DOHH2 (cell line): ENCODE measurements around the gene SMG6.
"Not testable (repeated sequence)": the region's sequence is repeated elsewhere in the genome, so short reads cannot be mapped to it uniquely, and the experiment has no call there.

ENCODE experiments used
- H3F3A ChIP-seq: fragments of 200-600 bp; sonication (generic), shearing (Covaris generic); 2 replicates; pipeline ENCODE4 v1.6.0; 2016; ENCODE audit warnings: antibody characterized with exemption, mild to moderate bottlenecking; ENCODE audit not compliant: control insufficient read depth, insufficient read depth
- H3K27ac ChIP-seq: fragments of 200-600 bp; sonication (generic); 2 replicates; pipeline ENCODE4 v1.5.1; 2014; ENCODE audit warnings: low read depth, mild to moderate bottlenecking, low read length, moderate library complexity
- H3K27me3 ChIP-seq: fragments of 200-600 bp; sonication (generic); 2 replicates; pipeline ENCODE4 v1.6.1; 2014; ENCODE audit warnings: mild to moderate bottlenecking, low read length, mixed read lengths; ENCODE audit not compliant: control insufficient read depth
- H3K36me3 ChIP-seq: fragments of 200-600 bp; sonication (generic); 2 replicates; pipeline ENCODE4 v1.6.1; 2014; ENCODE audit warnings: mild to moderate bottlenecking, low read length, moderate library complexity, mixed read lengths; ENCODE audit not compliant: control insufficient read depth
- H3K4me1 ChIP-seq: fragments of 200-600 bp; sonication (generic); 2 replicates; pipeline ENCODE4 v1.6.1; 2014; ENCODE audit warnings: mild to moderate bottlenecking, low read length, mixed read lengths; ENCODE audit not compliant: control insufficient read depth
- H3K4me2 ChIP-seq: fragments of 200-600 bp; sonication (generic); 2 replicates; pipeline ENCODE4 v1.6.0; 2014; ENCODE audit warnings: mild to moderate bottlenecking, low read length, moderate library complexity
- H3K4me3 ChIP-seq: fragments of 200-600 bp; sonication (generic); 2 replicates; pipeline ENCODE4 v1.5.1; 2014; ENCODE audit warnings: mild to moderate bottlenecking, low read length, mixed read lengths
- H3K79me2 ChIP-seq: fragments of 200-600 bp; sonication (generic); 2 replicates; pipeline ENCODE4 v1.6.1; 2014; ENCODE audit warnings: mild to moderate bottlenecking, low read length, mixed read lengths; ENCODE audit not compliant: control insufficient read depth
- H3K9me2 ChIP-seq: fragments of 200-600 bp; sonication (generic); replicated peaks from 2 replicates; pipeline ENCODE4 v1.6.1; 2014; ENCODE audit warnings: mild to moderate bottlenecking, low read length, mixed read lengths; ENCODE audit not compliant: control insufficient read depth
- H3K9me3 ChIP-seq: fragments of 200-600 bp; sonication (generic); 2 replicates; pipeline ENCODE4 v1.6.1; 2014; ENCODE audit warnings: antibody characterized with exemption, low read length, mixed read lengths; ENCODE audit not compliant: control insufficient read depth, insufficient read depth
- H4K20me1 ChIP-seq: fragments of 200-600 bp; sonication (generic); 2 replicates; pipeline ENCODE4 v1.6.0; 2014; ENCODE audit warnings: low read depth, mild to moderate bottlenecking, antibody characterized with exemption, low read length, moderate library complexity; ENCODE audit not compliant: control insufficient read depth, insufficient read depth
- EZH2phosphoT487 ChIP-seq: fragments of 200-600 bp; sonication (generic); IDR thresholded peaks from 2 replicates; pipeline ENCODE4 v1.6.1; 2017; ENCODE audit warnings: borderline replicate concordance, mild to moderate bottlenecking, antibody characterized with exemption, low read length, moderate library complexity, mixed read lengths
- TF ChIP-seq, protein P1 (sequence below): fragments of 200-600 bp; sonication (generic); IDR thresholded peaks from one replicate; pipeline ENCODE4 v1.5.1; 2014; ENCODE audit warnings: antibody characterized with exemption, mild to moderate bottlenecking, low read depth, low read length; ENCODE audit not compliant: poor library complexity, severe bottlenecking

SMG6 gene

DNA sequence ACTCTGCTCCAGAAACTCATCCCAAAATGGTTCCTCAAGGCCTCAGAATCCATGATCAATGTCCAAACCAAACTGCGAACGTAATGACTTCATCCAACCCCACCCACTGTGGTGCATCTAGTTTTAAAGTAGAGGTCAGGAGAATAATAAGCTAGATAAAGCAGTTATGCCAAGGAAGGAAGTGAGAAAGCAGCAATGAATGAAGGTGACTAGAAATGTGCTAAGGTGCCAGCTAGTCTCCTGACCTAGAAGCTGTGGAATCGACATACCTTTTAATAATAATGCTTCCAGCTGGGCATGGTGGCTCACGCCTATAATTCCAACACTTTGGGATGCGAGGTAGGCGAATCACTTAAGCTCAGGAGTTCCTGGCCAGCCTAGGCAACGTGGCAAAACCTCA is 99.2 kb downstream of the SMG6 start:
- Histone ChIP-seq H3K9me2 (no peaks in the 10 kb centered on the region), H3K9me3 (no peaks in the 10 kb centered on the region), H3K4me2 (no peak overlapping the region), H4K20me1 (no peaks in the 10 kb centered on the region), H3K4me3 (no peak overlapping the region), H3K4me1 (no peaks in the 10 kb centered on the region), H3F3A (no peaks in the 10 kb centered on the region), H3K36me3 (no peaks in the 10 kb centered on the region), H3K27ac (no peak overlapping the region), H3K27me3 (no peaks in the 10 kb centered on the region), H3K79me2 (no peaks in the 10 kb centered on the region)
- no peak for TF ChIP-seq EZH2phosphoT487

DNA sequence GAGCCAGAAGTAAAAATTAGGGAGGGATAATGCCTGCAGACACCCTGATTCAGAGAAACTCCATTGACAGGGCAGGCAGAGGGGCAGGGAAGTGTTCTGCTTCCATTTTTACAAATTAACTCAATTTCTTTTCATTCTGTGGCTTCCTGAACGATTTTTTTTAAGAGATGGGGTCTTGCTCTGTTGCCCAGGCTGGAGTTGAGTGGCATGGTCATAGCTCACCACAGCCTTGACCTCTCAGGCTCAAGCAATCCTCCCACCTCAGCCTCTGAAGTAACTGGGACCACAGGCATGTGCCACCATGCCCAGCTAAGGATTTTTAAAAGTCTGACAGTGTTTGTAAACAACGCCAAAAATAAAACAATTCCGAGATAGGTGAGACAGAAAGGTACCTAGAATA is 99.8 kb downstream of the SMG6 start:
- Histone ChIP-seq H3K4me1 (no peaks in the 10 kb centered on the region), H3K9me3 (no peaks in the 10 kb centered on the region), H3K79me2 (no peaks in the 10 kb centered on the region), H3K27ac (no peak overlapping the region), H3K27me3 (no peaks in the 10 kb centered on the region), H3K36me3 (no peaks in the 10 kb centered on the region), H4K20me1 (no peaks in the 10 kb centered on the region), H3K4me2 (no peak overlapping the region), H3K4me3 (no peak overlapping the region), H3F3A (no peaks in the 10 kb centered on the region), H3K9me2 (no peaks in the 10 kb centered on the region)
- TF ChIP-seq, protein P1, sequence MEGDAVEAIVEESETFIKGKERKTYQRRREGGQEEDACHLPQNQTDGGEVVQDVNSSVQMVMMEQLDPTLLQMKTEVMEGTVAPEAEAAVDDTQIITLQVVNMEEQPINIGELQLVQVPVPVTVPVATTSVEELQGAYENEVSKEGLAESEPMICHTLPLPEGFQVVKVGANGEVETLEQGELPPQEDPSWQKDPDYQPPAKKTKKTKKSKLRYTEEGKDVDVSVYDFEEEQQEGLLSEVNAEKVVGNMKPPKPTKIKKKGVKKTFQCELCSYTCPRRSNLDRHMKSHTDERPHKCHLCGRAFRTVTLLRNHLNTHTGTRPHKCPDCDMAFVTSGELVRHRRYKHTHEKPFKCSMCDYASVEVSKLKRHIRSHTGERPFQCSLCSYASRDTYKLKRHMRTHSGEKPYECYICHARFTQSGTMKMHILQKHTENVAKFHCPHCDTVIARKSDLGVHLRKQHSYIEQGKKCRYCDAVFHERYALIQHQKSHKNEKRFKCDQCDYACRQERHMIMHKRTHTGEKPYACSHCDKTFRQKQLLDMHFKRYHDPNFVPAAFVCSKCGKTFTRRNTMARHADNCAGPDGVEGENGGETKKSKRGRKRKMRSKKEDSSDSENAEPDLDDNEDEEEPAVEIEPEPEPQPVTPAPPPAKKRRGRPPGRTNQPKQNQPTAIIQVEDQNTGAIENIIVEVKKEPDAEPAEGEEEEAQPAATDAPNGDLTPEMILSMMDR = no peak
- TF ChIP-seq EZH2phosphoT487 = no peak

DNA sequence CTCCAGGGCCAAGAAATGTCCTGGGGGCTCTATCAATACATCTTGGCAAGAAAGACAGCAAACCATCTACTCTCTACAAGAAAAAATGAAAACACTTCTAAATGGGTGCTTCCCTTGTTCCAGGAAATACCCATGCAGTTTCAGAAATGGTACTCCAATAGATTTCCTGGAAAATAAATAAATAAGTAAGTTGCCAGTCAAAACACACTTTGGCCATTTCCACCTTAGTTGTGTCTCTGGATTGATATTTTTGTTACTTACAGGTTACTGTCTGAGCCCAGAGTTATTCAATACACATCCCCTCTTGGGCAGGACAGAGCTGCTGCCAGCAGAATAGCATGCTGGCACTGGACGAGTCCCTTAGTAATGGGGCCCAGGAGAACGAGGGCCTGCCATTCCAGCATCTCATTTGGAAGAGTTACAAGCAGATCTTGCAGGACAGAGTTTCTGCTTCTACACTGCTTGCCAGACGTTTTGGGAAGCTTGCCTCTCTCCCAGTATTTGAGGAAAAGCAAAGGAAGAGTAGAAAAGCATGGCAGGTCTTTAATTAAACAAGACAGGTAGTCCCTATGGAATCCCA is 100.5 kb downstream of the SMG6 start:
- Histone ChIP-seq H3K4me3 (no peak overlapping the region), H4K20me1 (no peaks in the 10 kb centered on the region), H3K27ac (no peak overlapping the region), H3K4me1 (no peaks in the 10 kb centered on the region), H3K9me3 (no peaks in the 10 kb centered on the region), H3F3A (no peaks in the 10 kb centered on the region), H3K4me2 (no peak overlapping the region), H3K36me3 (no peaks in the 10 kb centered on the region), H3K9me2 (no peaks in the 10 kb centered on the region), H3K27me3 (no peaks in the 10 kb centered on the region), H3K79me2 (no peaks in the 10 kb centered on the region)
- TF ChIP-seq, protein P1 = no peak
- TF ChIP-seq EZH2phosphoT487 = no peak

DNA sequence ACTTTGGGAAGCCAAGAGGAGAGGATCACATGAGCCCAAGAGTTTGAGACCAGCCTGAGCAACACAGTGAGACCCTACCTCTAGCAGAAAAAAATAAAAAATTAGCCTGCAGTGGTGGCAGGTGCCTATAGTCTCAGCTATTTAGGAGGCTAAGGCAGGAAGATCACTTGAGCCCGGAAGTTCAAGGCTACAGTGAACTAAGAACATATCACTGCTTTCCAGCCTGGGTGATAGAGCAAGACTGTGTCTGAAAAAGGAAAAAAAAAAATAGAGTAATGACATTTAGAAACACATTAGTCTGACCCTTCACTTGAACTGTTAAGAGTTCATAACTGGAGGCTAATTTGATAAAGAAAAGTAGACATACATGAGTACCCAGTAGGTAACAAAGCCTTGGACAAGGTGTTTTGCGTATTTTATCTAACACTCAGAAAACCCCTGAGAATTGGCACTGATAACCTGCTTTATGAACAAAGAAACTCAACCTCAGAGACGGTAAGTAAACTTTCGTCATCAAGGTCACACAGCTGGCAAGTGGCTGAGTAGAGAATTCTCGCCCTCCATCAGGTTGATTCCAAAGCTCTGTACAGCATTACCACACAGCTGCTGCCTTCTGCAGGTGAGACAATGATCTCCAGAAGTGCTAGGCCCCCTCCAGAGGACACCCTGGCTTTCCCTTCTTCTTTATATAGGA is 101.1 kb downstream of the SMG6 start:
- Histone ChIP-seq H4K20me1 (no peaks in the 10 kb centered on the region), H3K9me3 (no peaks in the 10 kb centered on the region), H3K4me1 (no peaks in the 10 kb centered on the region), H3K4me3 (no peak overlapping the region), H3K79me2 (no peaks in the 10 kb centered on the region), H3K27ac (no peak overlapping the region), H3K4me2 (no peak overlapping the region), H3F3A (no peaks in the 10 kb centered on the region), H3K9me2 (no peaks in the 10 kb centered on the region), H3K27me3 (no peaks in the 10 kb centered on the region), H3K36me3 (no peaks in the 10 kb centered on the region)
- TF ChIP-seq, protein P1 = no peak
- no peak for TF ChIP-seq EZH2phosphoT487

DNA sequence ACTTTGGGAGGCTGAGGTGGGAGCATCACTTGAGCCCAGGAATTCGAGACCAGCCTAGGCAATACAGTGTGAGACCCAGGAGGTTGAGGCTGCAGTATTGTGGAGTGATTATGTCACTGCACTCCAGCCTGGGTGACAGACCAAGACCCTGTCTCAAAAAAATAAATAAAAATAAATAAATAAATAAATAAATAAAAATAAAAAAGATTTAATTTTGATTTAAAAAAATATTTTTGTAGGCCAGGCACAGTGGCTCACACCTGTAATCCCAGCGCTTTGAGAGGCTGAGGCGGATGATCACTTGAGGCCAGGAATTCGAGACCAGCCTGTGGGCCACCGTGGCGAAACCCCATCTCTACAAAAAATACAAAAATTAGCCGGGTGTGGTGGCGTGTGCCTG is 104.2 kb downstream of the SMG6 start:
- not testable (repeated sequence) for H3K4me1 ChIP-seq, H3K27me3 ChIP-seq, H3K4me2 ChIP-seq, H3K4me3 ChIP-seq, H3K9me3 ChIP-seq, H3K79me2 ChIP-seq, H3K27ac ChIP-seq, H3K36me3 ChIP-seq, H3K9me2 ChIP-seq, H3F3A ChIP-seq, H4K20me1 ChIP-seq
